Measurements from ENCODE around the gene PLB1.

The PLB1 gene

GRCh38 chr2:28486526-28486925 is 9.3 kb upstream of the PLB1 start:
- Histone ChIP-seq H3K9ac (ENCODE audit: insufficient read length) (no peak overlapping the region), H3K9me3 (ENCODE audit: low read depth, low read length) (no peaks in the 10 kb centered on the region), H3K27ac (no peak overlapping the region), H3K36me3 (ENCODE audit: insufficient read depth, low read length) (no peaks in the 10 kb centered on the region), H3K4me3 (no peak overlapping the region)
- TF ChIP-seq EZH2 (IDR thresholded peaks at IDR 0.05) (no peak), FOXP2 (optimal IDR thresholded peaks at IDR 0.05; ENCODE audit: control extremely low read depth, extremely low read length, insufficient read depth) (no peak), POLR2AphosphoS5 (IDR thresholded peaks at IDR 0.05; ENCODE audit: borderline replicate concordance, low read depth, low read length) (no peak)
- no peak for DNase-seq (ENCODE audit: low read depth, low spot score)

- Histone ChIP-seq H3K36me3 (ENCODE audit: insufficient read depth, low read length) (no peaks in the 10 kb centered on the region), H3K9ac (ENCODE audit: insufficient read length) (no peak overlapping the region)
- TF ChIP-seq FOXP2 (optimal IDR thresholded peaks at IDR 0.05; ENCODE audit: control extremely low read depth, extremely low read length, insufficient read depth) (no peak), EZH2 (IDR thresholded peaks at IDR 0.05) (no peak), POLR2AphosphoS5 (IDR thresholded peaks at IDR 0.05; ENCODE audit: borderline replicate concordance, low read depth, low read length) (no peak)
Observed at GRCh38 chr2:28487258-28487657, 8.6 kb upstream of the PLB1 start.

GRCh38 chr2:28488083-28488830 is 7.6 kb upstream of the PLB1 start:
- no peak overlapping the region for H3K27ac ChIP-seq
- H3K9ac ChIP-seq (ENCODE audit: insufficient read length): no peak overlapping the region
- H3K4me3 ChIP-seq: no peak overlapping the region
- no peaks in the 10 kb centered on the region for H3K9me3 ChIP-seq (ENCODE audit: low read depth, low read length)
- DNase-seq (ENCODE audit: low read depth, low spot score): no peak
- H3K36me3 ChIP-seq (ENCODE audit: insufficient read depth, low read length): no peaks in the 10 kb centered on the region
- TF ChIP-seq POLR2AphosphoS5 (IDR thresholded peaks at IDR 0.05; ENCODE audit: borderline replicate concordance, low read depth, low read length) (no peak), EZH2 (IDR thresholded peaks at IDR 0.05) (no peak), FOXP2 (optimal IDR thresholded peaks at IDR 0.05; ENCODE audit: control extremely low read depth, extremely low read length, insufficient read depth) (no peak)

More at GRCh38 chr2:28487258-28487657, 8.6 kb upstream of the PLB1 start:
- H3K9me3 ChIP-seq (ENCODE audit: low read depth, low read length): no peaks in the 10 kb centered on the region
- no peak overlapping the region for H3K27ac ChIP-seq
- no peak overlapping the region for H3K4me3 ChIP-seq
- DNase-seq (ENCODE audit: low read depth, low spot score): no peak

- no peak for TF ChIP-seq EZH2 (IDR thresholded peaks at IDR 0.05)
- TF ChIP-seq POLR2AphosphoS5 (IDR thresholded peaks at IDR 0.05; ENCODE audit: borderline replicate concordance, low read depth, low read length): no peak
- TF ChIP-seq FOXP2 (optimal IDR thresholded peaks at IDR 0.05; ENCODE audit: control extremely low read depth, extremely low read length, insufficient read depth): no peak
- Histone ChIP-seq H3K4me3 (no peak overlapping the region), H3K36me3 (ENCODE audit: insufficient read depth, low read length) (no peaks in the 10 kb centered on the region), H3K9me3 (ENCODE audit: low read depth, low read length) (no peaks in the 10 kb centered on the region), H3K27ac (no peak overlapping the region), H3K9ac (ENCODE audit: insufficient read length) (no peak overlapping the region)
- DNase-seq (ENCODE audit: low read depth, low spot score): no peak
Observed at GRCh38 chr2:28488858-28489575, 6.8 kb upstream of the PLB1 start.

- no peaks in the 10 kb centered on the region for H3K36me3 ChIP-seq (ENCODE audit: insufficient read depth, low read length)
- TF ChIP-seq FOXP2 (optimal IDR thresholded peaks at IDR 0.05; ENCODE audit: control extremely low read depth, extremely low read length, insufficient read depth) (no peak), POLR2AphosphoS5 (IDR thresholded peaks at IDR 0.05; ENCODE audit: borderline replicate concordance, low read depth, low read length) (no peak), EZH2 (IDR thresholded peaks at IDR 0.05) (no peak)
- no peak overlapping the region for H3K4me3 ChIP-seq
- H3K9ac ChIP-seq (ENCODE audit: insufficient read length): no peak overlapping the region
- H3K9me3 ChIP-seq (ENCODE audit: low read depth, low read length): no peaks in the 10 kb centered on the region
- DNase-seq (ENCODE audit: low read depth, low spot score): no peak
- H3K27ac ChIP-seq: no peak overlapping the region
Observed at GRCh38 chr2:28490558-28490957, 5.3 kb upstream of the PLB1 start.

GRCh38 chr2:28492282-28492681 is 3.6 kb upstream of the PLB1 start:
- no peak for DNase-seq (ENCODE audit: low read depth, low spot score)
- Histone ChIP-seq H3K9me3 (ENCODE audit: low read depth, low read length) (no peaks in the 10 kb centered on the region), H3K9ac (ENCODE audit: insufficient read length) (no peak overlapping the region), H3K4me3 (no peak overlapping the region), H3K27ac (no peak overlapping the region), H3K36me3 (ENCODE audit: insufficient read depth, low read length) (no peaks in the 10 kb centered on the region)
- TF ChIP-seq EZH2 (IDR thresholded peaks at IDR 0.05): no peak
- no peak for TF ChIP-seq POLR2AphosphoS5 (IDR thresholded peaks at IDR 0.05; ENCODE audit: borderline replicate concordance, low read depth, low read length)
- TF ChIP-seq FOXP2 (optimal IDR thresholded peaks at IDR 0.05; ENCODE audit: control extremely low read depth, extremely low read length, insufficient read depth): no peak

- no peak overlapping the region for H3K4me3 ChIP-seq
- H3K9me3 ChIP-seq (ENCODE audit: low read depth, low read length): no peaks in the 10 kb centered on the region
- H3K9ac ChIP-seq (ENCODE audit: insufficient read length): no peak overlapping the region
- TF ChIP-seq POLR2AphosphoS5 (IDR thresholded peaks at IDR 0.05; ENCODE audit: borderline replicate concordance, low read depth, low read length) (no peak), FOXP2 (optimal IDR thresholded peaks at IDR 0.05; ENCODE audit: control extremely low read depth, extremely low read length, insufficient read depth) (no peak), EZH2 (IDR thresholded peaks at IDR 0.05) (no peak)
- no peak overlapping the region for H3K27ac ChIP-seq
- no peaks in the 10 kb centered on the region for H3K36me3 ChIP-seq (ENCODE audit: insufficient read depth, low read length)
- no peak for DNase-seq (ENCODE audit: low read depth, low spot score)
Observed at GRCh38 chr2:28493636-28494035, 2.2 kb upstream of the PLB1 start.

- H3K9me3 ChIP-seq (ENCODE audit: low read depth, low read length): no peaks in the 10 kb centered on the region
- TF ChIP-seq EZH2 (IDR thresholded peaks at IDR 0.05) (no peak), FOXP2 (optimal IDR thresholded peaks at IDR 0.05; ENCODE audit: control extremely low read depth, extremely low read length, insufficient read depth) (no peak)
- H3K9ac ChIP-seq (ENCODE audit: insufficient read length): no peak overlapping the region
- no peak overlapping the region for H3K4me3 ChIP-seq
- no peak for DNase-seq (ENCODE audit: low read depth, low spot score)
- no peak overlapping the region for H3K27ac ChIP-seq
- no peaks in the 10 kb centered on the region for H3K36me3 ChIP-seq (ENCODE audit: insufficient read depth, low read length)
Observed at GRCh38 chr2:28496781-28497180, 921 bp downstream of the PLB1 start.
